ENCODE results near the gene BICC1. TPM values are rescaled to one million over a fixed set of nuclear protein-coding genes. Genes with fewer than 3 reads are reported as not detected.

Gene BICC1
- total RNA-seq, 4 donors from 2014 or later = 0.60 to 5.1 (median 2.2) TPM

- 58 to 63% methylated on average over 2 of the region's 2 CpGs for WGBS, 2 donors (ENCODE audit: low coverage in 1 of 2)
- no peaks in the 10 kb centered on the region for H3K4me1 ChIP-seq
- intact Hi-C loops (cut with DNase I; ENCODE audit: low total_unique reads) (no loop called here), in situ Hi-C loops (cut with MboI; ENCODE audit: low pct_ligation_motif_present in 1 of 4, low pct_unique_long_range_greater_than_20kb in 1 of 4, low sequenced_read_pairs in 3 of 4) (no loop called here)
- H3K4me3 ChIP-seq = no peak overlapping the region
- TF ChIP-seq POLR2AphosphoS5 (IDR thresholded peaks at IDR 0.05) (no peak), POLR2A (IDR thresholded peaks at IDR 0.05) (no peak), EP300 (IDR thresholded peaks at IDR 0.05; ENCODE audit: low read depth) (no peak), CTCF (IDR thresholded peaks at IDR 0.05) (no peak)
- H3K9me3 ChIP-seq = no peaks in the 10 kb centered on the region
- H3K27me3 ChIP-seq = no peaks in the 10 kb centered on the region
- H3K36me3 ChIP-seq = no peaks in the 10 kb centered on the region
- no peak overlapping the region for H3K27ac ChIP-seq
- DNase-seq = no peak
These were observed 360.5 kb downstream of the BICC1 start for GRCh38 chr10:58873161-58873560.

Other genes starting within 250 kb of the BICC1 start
- 10 to 100 TPM in 3 of 4 donors, 1 to 10 TPM in 1; 2.6 to 17.1 (median 12.9) TPM for gene IPMK, start 245.0 kb upstream of the BICC1 start, total RNA-seq
- gene CISD1, start 243.7 kb upstream of the BICC1 start, total RNA-seq = 10 to 100 TPM in 3 of 4 donors, 1 to 10 TPM in 1; 3.7 to 32.2 (median 28.1) TPM
- gene UBE2D1, start 177.9 kb upstream of the BICC1 start, total RNA-seq = 10 to 100 TPM in 2 of 4 donors, 1 to 10 TPM in 2; 3.0 to 21.9 (median 8.9) TPM
- gene TFAM, start 127.5 kb upstream of the BICC1 start, total RNA-seq = 10 to 100 TPM in 3 of 4 donors, 1 to 10 TPM in 1; 2.2 to 35.2 (median 15.9) TPM